ENCODE results near the gene IFT20.

GRCh38 chr17:28335201-28335958 lies at the start of gene IFT20, which contains the start of gene TNFAIP1:
- peak; percentile 84 for TF ChIP-seq CTCF (tag by site-specific recombination; IDR thresholded peaks at IDR 0.05)
- TF ChIP-seq ZNF660 (tag by site-specific recombination; IDR thresholded peaks at IDR 0.05), result no peak; the same call in 1 of the 2 replicates
- TF ChIP-seq REST (tag by site-specific recombination; IDR thresholded peaks at IDR 0.05), result no peak
- TF ChIP-seq ZNF76 (tag by site-specific recombination; IDR thresholded peaks at IDR 0.05; ENCODE audit: borderline replicate concordance, low read depth), result peak; percentile 99
- peak; percentile 78; the same call in 1 of the 2 replicates for TF ChIP-seq ZEB2 (tag by site-specific recombination; IDR thresholded peaks at IDR 0.05)
- TF ChIP-seq ATF2 (tag by site-specific recombination; IDR thresholded peaks at IDR 0.05; ENCODE audit: low read depth), result peak; percentile 100
- TF ChIP-seq YY1 (tag by site-specific recombination; IDR thresholded peaks at IDR 0.05), result peak; percentile 83
- peak; percentile 51; the same call in 1 of the 2 replicates for TF ChIP-seq ZBTB48 (tag by site-specific recombination; IDR thresholded peaks at IDR 0.05)
- TF ChIP-seq ZNF18 (tag by site-specific recombination; IDR thresholded peaks at IDR 0.05), result no peak
- no peak; the same call in none of the 2 replicates for TF ChIP-seq PRDM10 (tag by site-specific recombination; IDR thresholded peaks at IDR 0.05)
- no peak for TF ChIP-seq ZNF146 (tag by site-specific recombination; IDR thresholded peaks at IDR 0.05)
- TF ChIP-seq SP2 (tag by site-specific recombination; IDR thresholded peaks at IDR 0.05), result peak; percentile 87
- TF ChIP-seq ZNF24 (tag by site-specific recombination; IDR thresholded peaks at IDR 0.05), result peak; percentile 82

Data from HEK293 (cell line).